8988T (cell line): Measurements from ENCODE around the gene IMPG1.

ENCODE experiments used
- DNase-seq: peaks from one replicate; pipeline ENCODE4 v3.0.0; 2011

The IMPG1 gene

GRCh38 chr6:76072562-76072961, at the start of gene IMPG1:
TSS of gene IMPG1 (minus strand) at chr6:76072662. CDS start at chr6:76072488, 174 bp downstream.
- no peak for DNase-seq

GRCh38 chr6:76120302-76120701, 47.8 kb upstream of the IMPG1 start:
- DNase-seq = no peak

- DNase-seq = no peak
Measured at GRCh38 chr6:76073281-76073680, 819 bp upstream of the IMPG1 start.

- DNase-seq = no peak
Measured at GRCh38 chr6:76057469-76057868, 15.0 kb downstream of the IMPG1 start.

GRCh38 chr6:76052314-76052713, 20.1 kb downstream of the IMPG1 start:
- DNase-seq = no peak

GRCh38 chr6:76043690-76044089, 28.8 kb downstream of the IMPG1 start:
- DNase-seq = no peak

- DNase-seq = no peak
Measured at GRCh38 chr6:76035713-76036112, 36.7 kb downstream of the IMPG1 start.

- no peak for DNase-seq
Measured at GRCh38 chr6:76026101-76026500, 46.4 kb downstream of the IMPG1 start.

GRCh38 chr6:76014626-76015530, 57.6 kb downstream of the IMPG1 start:
- no peak for DNase-seq

- DNase-seq = no peak
Measured at GRCh38 chr6:76004202-76004601, 68.3 kb downstream of the IMPG1 start.

GRCh38 chr6:76003686-76004085, 68.8 kb downstream of the IMPG1 start:
- DNase-seq = no peak

GRCh38 chr6:76003113-76003512, 69.3 kb downstream of the IMPG1 start:
- DNase-seq = no peak

- no peak for DNase-seq
Measured at GRCh38 chr6:76000629-76001028, 71.8 kb downstream of the IMPG1 start.

- no peak for DNase-seq
Measured at GRCh38 chr6:75997696-75998095, 74.8 kb downstream of the IMPG1 start.

GRCh38 chr6:75993236-75994162, 79.0 kb downstream of the IMPG1 start:
- no peak for DNase-seq

- no peak for DNase-seq
Measured at GRCh38 chr6:75991941-75992340, 80.5 kb downstream of the IMPG1 start.

- no peak for DNase-seq
Measured at GRCh38 chr6:75986935-75987334, 85.5 kb downstream of the IMPG1 start.

- DNase-seq = no peak
Measured at GRCh38 chr6:75975904-75976303, 96.6 kb downstream of the IMPG1 start.

- no peak for DNase-seq
Measured at GRCh38 chr6:75970093-75970492, 102.4 kb downstream of the IMPG1 start.

- no peak for DNase-seq
Measured at GRCh38 chr6:75968143-75968542, 104.3 kb downstream of the IMPG1 start.

- no peak for DNase-seq
Measured at GRCh38 chr6:75963569-75963968, 108.9 kb downstream of the IMPG1 start.

GRCh38 chr6:75952128-75952527, 120.3 kb downstream of the IMPG1 start:
- DNase-seq = no peak

GRCh38 chr6:75947935-75948334, 124.5 kb downstream of the IMPG1 start:
- DNase-seq = no peak
